OCI-LY7 (cell line): Measurements from ENCODE around the gene CYB5RL. TPM values are rescaled to one million over a fixed set of nuclear protein-coding genes. Genes with fewer than 3 reads are reported as not detected.
"Not testable (repeated sequence)": the region's sequence is repeated elsewhere in the genome, so short reads cannot be mapped to it uniquely, and the experiment has no call there.

Experiments
- BruUV-seq: library from RNA; stranded (reverse); fragments of 400-500 nt; replicated peaks from 2 replicates; lab custom pipeline; 2021; lab: Mats Ljungman, UMichigan
- CTCF ChIA-PET: fragments of 300-600 bp; sonication (Branson Sonifier 250); formaldehyde crosslinking; loops from one replicate; lab custom pipeline; 2022; ENCODE audit warnings: antibody characterized with exemption; ENCODE audit not compliant: unreplicated experiment; lab: Charles Lee
- POLR2A ChIA-PET: fragments of 300-600 bp; sonication (Branson Sonifier 250); formaldehyde crosslinking; loops from one replicate; lab custom pipeline; 2022; ENCODE audit warnings: antibody characterized with exemption; lab: Charles Lee
- DNase-seq: peaks from one replicate; pipeline ENCODE4 v3.0.0-alpha.2; 2015; ENCODE audit warnings: low spot score
- H2AFZ ChIP-seq: fragments of 200-600 bp; sonication (generic), shearing (Covaris generic); 2 replicates; pipeline ENCODE4 v1.6.1; 2014; ENCODE audit warnings: mild to moderate bottlenecking, antibody characterized with exemption, low read length, moderate library complexity
- H3K27ac ChIP-seq: fragments of 200-600 bp; sonication (generic); 2 replicates; pipeline ENCODE4 v1.5.1; 2014; ENCODE audit warnings: mixed run types, low read depth, mild to moderate bottlenecking, moderate library complexity, low read length, inconsistent platforms; ENCODE audit not compliant: poor library complexity, severe bottlenecking
- H3K36me3 ChIP-seq: fragments of 200-600 bp; sonication (generic); 2 replicates; pipeline ENCODE4 v1.6.1; 2014; ENCODE audit warnings: mild to moderate bottlenecking, antibody characterized with exemption, low read length, moderate library complexity, mixed read lengths; ENCODE audit not compliant: insufficient read depth
- H3K4me1 ChIP-seq: fragments of 200-600 bp; sonication (generic); 2 replicates; pipeline ENCODE4 v1.5.1; 2014; ENCODE audit warnings: mild to moderate bottlenecking, low read length; ENCODE audit not compliant: insufficient read depth, poor library complexity, severe bottlenecking
- H3K4me2 ChIP-seq: fragments of 200-600 bp; sonication (generic); 2 replicates; pipeline ENCODE4 v1.6.1; 2014; ENCODE audit warnings: mild to moderate bottlenecking, low read length
- H3K4me3 ChIP-seq: fragments of 200-600 bp; sonication (generic); 2 replicates; pipeline ENCODE4 v1.5.1; 2014; ENCODE audit warnings: mild to moderate bottlenecking, low read depth, low read length; ENCODE audit not compliant: poor library complexity, severe bottlenecking
- H3K79me2 ChIP-seq: fragments of 200-600 bp; sonication (generic); 2 replicates; pipeline ENCODE4 v1.6.1; 2016; ENCODE audit warnings: low read depth, mild to moderate bottlenecking, low read length, moderate library complexity, mixed read lengths; ENCODE audit not compliant: insufficient read depth
- H3K9me2 ChIP-seq: fragments of 200-600 bp; sonication (generic); 2 replicates; pipeline ENCODE4 v1.6.1; 2016; ENCODE audit warnings: mild to moderate bottlenecking, low read length, mixed read lengths; ENCODE audit not compliant: insufficient read depth
- H3K9me3 ChIP-seq: fragments of 200-600 bp; sonication (generic); 2 replicates; pipeline ENCODE4 v1.6.1; 2014; ENCODE audit warnings: mild to moderate bottlenecking, mixed run types, low read length, mixed read lengths
- H4K20me1 ChIP-seq: fragments of 200-600 bp; sonication (generic); 2 replicates; pipeline ENCODE4 v1.6.1; 2014; ENCODE audit warnings: mild to moderate bottlenecking, antibody characterized with exemption, low read length, moderate library complexity, mixed read lengths; ENCODE audit not compliant: insufficient read depth
- EZH2phosphoT487 ChIP-seq: fragments of 200-600 bp; sonication (generic); IDR thresholded peaks from 2 replicates; pipeline ENCODE4 v1.6.1; 2018; ENCODE audit warnings: low read depth, borderline replicate concordance, mild to moderate bottlenecking, mixed run types, antibody characterized with exemption, low read length, moderate library complexity, mixed read lengths
- intact Hi-C: fragments of 100-400 bp; cut with micrococcal nuclease; formaldehyde crosslinking; loops from one replicate; pipeline ENCODE4 v1.10.0; 2022; ENCODE audit not compliant: unreplicated experiment
- total RNA-seq, 2 experiments: library from RNA; depleted of rRNA in 1 of 2; stranded (reverse); fragments of >200 nt in 1 of 2; shearing (Covaris generic) in 1 of 2; gene quantifications; 2 replicates each; pipeline ENCODE4 v1.2.3, GENCODE V29; 2014 to 2022
- TF ChIP-seq, protein P1 (sequence below): fragments of 200-600 bp; sonication (generic); conservative IDR thresholded peaks from 2 replicates; pipeline ENCODE4 v1.5.1; 2014; ENCODE audit warnings: mild to moderate bottlenecking, antibody characterized with exemption, low read length, moderate library complexity, mixed read lengths

CYB5RL gene
- total RNA-seq, 2 experiments from 2014 or later, result 10.4 to 20.6 TPM

DNA sequence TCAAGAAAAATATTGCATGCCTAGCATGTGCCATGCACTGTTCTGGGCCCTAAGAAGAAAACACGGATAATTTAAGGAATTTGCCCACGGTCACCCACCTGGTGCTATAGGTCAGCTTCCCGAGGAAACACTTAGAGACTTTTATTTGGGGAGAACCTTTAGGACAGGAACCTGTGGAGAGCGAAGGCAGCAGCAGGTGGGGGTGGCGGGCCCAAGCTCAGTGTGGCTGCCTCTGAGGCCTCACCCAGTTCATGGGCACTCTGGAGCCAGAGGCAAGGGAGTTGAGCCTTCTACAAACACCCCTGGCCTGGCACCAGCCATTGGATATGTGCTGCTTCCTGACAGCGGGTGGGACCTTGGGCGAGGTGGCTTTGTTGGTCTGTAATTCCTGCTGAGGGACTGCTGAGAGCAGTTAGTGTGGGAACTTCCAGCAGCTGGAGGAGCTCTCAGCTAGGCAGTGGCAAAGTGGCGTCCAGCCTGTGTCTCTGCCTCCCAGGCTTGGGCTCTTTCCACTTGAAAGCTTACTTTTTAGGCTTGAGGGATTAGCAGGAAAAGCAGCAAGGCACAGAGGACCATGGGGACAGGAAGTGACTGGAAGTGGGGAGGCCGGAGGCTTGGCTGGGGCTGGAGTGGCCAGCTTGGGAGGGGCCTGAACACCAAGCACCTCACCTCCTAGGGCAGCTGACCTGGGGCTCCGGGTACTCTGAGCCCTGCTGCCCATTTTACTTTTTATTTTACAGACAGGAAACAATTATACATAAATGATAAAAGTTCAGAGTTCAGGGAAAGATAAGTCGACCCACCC, 19.3 kb upstream of the CYB5RL start:
- Histone ChIP-seq H3K4me3 (no peak overlapping the region), H3K36me3 (peaks cover 69% of the 10 kb centered on the region), H3K9me3 (no peaks in the 10 kb centered on the region), H4K20me1 (no peaks in the 10 kb centered on the region), H3K9me2 (no peaks in the 10 kb centered on the region), H3K79me2 (no peaks in the 10 kb centered on the region), H2AFZ (no peak overlapping the region), H3K4me2 (no peak overlapping the region), H3K27ac (no peak overlapping the region), H3K4me1 (no peaks in the 10 kb centered on the region)
- no peak for TF ChIP-seq EZH2phosphoT487
- TF ChIP-seq, protein P1, sequence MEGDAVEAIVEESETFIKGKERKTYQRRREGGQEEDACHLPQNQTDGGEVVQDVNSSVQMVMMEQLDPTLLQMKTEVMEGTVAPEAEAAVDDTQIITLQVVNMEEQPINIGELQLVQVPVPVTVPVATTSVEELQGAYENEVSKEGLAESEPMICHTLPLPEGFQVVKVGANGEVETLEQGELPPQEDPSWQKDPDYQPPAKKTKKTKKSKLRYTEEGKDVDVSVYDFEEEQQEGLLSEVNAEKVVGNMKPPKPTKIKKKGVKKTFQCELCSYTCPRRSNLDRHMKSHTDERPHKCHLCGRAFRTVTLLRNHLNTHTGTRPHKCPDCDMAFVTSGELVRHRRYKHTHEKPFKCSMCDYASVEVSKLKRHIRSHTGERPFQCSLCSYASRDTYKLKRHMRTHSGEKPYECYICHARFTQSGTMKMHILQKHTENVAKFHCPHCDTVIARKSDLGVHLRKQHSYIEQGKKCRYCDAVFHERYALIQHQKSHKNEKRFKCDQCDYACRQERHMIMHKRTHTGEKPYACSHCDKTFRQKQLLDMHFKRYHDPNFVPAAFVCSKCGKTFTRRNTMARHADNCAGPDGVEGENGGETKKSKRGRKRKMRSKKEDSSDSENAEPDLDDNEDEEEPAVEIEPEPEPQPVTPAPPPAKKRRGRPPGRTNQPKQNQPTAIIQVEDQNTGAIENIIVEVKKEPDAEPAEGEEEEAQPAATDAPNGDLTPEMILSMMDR, result no peak
- intact Hi-C loops, result no loop called here
- DNase-seq, result no peak
- CTCF ChIA-PET, result no interaction called here
- POLR2A ChIA-PET, result no interaction called here
- no TSS peak for BruUV-seq

DNA sequence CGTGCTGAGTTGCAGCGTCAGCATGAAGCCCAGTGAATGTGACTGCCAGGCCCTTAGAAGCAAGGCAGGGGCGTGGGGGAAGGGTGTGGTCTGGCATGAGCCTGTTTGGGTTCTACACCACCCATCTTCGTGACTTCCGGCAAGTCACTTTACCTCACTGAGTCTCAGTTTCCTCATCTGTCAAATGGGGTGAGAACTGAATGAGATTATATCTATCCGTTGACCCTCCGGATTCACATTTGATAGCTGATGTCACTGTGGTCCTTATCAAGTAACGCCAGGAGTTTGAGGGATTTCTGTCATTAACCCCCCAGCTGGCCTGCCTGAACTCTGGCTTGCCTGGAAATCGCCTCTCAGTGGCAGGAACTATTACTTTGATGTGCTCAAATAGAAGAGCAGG, 15.7 kb upstream of the CYB5RL start:
- Histone ChIP-seq H4K20me1 (no peaks in the 10 kb centered on the region), H3K79me2 (no peaks in the 10 kb centered on the region), H3K4me3 (no peak overlapping the region), H3K27ac (no peak overlapping the region), H3K36me3 (peaks cover 98% of the 10 kb centered on the region), H3K9me2 (no peaks in the 10 kb centered on the region), H3K4me1 (no peaks in the 10 kb centered on the region), H2AFZ (no peak overlapping the region), H3K9me3 (no peaks in the 10 kb centered on the region), H3K4me2 (no peak overlapping the region)
- CTCF ChIA-PET, result no interaction called here
- no TSS peak for BruUV-seq
- POLR2A ChIA-PET, result interaction anchor here (1.2 kb wide), 1 partner anchor 15 kb away, joined by 3 read pairs; the partner anchor contains the start of genes CYB5RL and MRPL37
- TF ChIP-seq EZH2phosphoT487, result no peak
- TF ChIP-seq, protein P1, result no peak
- intact Hi-C loops, result no loop called here
- DNase-seq, result no peak

DNA sequence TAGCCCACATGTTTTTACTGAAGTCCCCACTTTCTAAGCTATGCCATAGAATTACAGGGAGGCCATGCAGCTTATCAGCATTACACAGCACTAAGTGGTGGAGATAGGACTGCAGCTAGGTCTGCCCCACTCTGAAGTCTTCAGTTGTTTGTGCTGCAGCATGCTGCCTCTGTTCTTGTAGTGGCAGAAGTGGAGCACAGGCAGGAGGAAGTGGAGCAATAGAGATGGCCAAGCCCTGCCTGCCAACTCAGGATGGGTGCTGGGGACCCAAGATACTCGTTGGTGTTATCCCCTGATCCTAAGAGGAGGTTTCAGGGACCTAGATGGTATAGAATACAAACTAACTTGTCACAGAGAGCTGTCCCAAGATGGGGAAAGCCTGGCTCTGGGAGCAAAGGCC, 13.0 kb upstream of the CYB5RL start:
- CTCF ChIA-PET, result no interaction called here

DNA sequence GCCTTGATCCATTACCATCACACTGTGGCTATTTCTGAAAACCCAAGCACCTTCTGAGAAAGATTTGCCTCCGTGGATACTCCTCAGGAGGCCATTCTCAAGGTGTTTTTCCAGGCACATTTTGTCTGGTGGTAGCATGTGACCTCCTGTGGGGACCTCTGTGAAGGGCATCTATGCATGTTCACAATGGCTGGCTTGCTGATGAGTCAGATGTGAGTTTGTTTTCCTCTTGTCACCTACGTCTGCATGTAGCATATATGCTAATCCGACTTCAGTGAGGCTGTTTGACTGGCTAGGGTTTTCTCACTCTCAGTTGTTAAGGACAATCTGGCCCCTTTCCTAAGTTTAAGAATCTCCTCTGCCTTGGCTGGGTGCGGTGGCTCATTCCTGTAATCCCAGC, 8.1 kb upstream of the CYB5RL start:
- BruUV-seq, H3K27ac ChIP-seq, H4K20me1 ChIP-seq, H2AFZ ChIP-seq, H3K4me3 ChIP-seq, H3K9me2 ChIP-seq, H3K9me3 ChIP-seq, CTCF ChIA-PET, H3K4me2 ChIP-seq, H3K4me1 ChIP-seq, DNase-seq, intact Hi-C loops: not testable (repeated sequence)
- peaks cover 90% of the 10 kb centered on the region for H3K36me3 ChIP-seq
- H3K79me2 ChIP-seq, result peaks cover 13% of the 10 kb centered on the region
- POLR2A ChIA-PET, result interaction anchor here (0.7 kb wide), 1 partner anchor 431 kb away, joined by 6 read pairs; no protein-coding TSS in a partner anchor

More for the DNA sequence above, 13.0 kb upstream of the CYB5RL start:
- peaks cover 96% of the 10 kb centered on the region for H3K36me3 ChIP-seq
- POLR2A ChIA-PET, result interaction anchor here (0.8 kb wide), 1 partner anchor 11 kb away, joined by 4 read pairs; no protein-coding TSS in a partner anchor
- no peaks in the 10 kb centered on the region for H3K79me2 ChIP-seq
- intact Hi-C loops, result no loop called here
- no peak overlapping the region for H3K4me3 ChIP-seq
- no peak overlapping the region for H3K4me2 ChIP-seq
- no peak for DNase-seq
- BruUV-seq, result no TSS peak
- TF ChIP-seq EZH2phosphoT487, result no peak
- TF ChIP-seq, protein P1, result no peak
- no peaks in the 10 kb centered on the region for H4K20me1 ChIP-seq
- no peaks in the 10 kb centered on the region for H3K9me2 ChIP-seq
- no peak overlapping the region for H3K27ac ChIP-seq
- H2AFZ ChIP-seq, result no peak overlapping the region
- H3K4me1 ChIP-seq, result no peaks in the 10 kb centered on the region
- no peaks in the 10 kb centered on the region for H3K9me3 ChIP-seq
